GM19035 (cell line): ENCODE data around the gene LOXL3.

Experiments used
- ATAC-seq: cut with Tn5 transposase; IDR thresholded peaks from one replicate; pipeline ENCODE4 v1.9.1; 2021; ENCODE audit not compliant: unreplicated experiment

Gene LOXL3

DNA sequence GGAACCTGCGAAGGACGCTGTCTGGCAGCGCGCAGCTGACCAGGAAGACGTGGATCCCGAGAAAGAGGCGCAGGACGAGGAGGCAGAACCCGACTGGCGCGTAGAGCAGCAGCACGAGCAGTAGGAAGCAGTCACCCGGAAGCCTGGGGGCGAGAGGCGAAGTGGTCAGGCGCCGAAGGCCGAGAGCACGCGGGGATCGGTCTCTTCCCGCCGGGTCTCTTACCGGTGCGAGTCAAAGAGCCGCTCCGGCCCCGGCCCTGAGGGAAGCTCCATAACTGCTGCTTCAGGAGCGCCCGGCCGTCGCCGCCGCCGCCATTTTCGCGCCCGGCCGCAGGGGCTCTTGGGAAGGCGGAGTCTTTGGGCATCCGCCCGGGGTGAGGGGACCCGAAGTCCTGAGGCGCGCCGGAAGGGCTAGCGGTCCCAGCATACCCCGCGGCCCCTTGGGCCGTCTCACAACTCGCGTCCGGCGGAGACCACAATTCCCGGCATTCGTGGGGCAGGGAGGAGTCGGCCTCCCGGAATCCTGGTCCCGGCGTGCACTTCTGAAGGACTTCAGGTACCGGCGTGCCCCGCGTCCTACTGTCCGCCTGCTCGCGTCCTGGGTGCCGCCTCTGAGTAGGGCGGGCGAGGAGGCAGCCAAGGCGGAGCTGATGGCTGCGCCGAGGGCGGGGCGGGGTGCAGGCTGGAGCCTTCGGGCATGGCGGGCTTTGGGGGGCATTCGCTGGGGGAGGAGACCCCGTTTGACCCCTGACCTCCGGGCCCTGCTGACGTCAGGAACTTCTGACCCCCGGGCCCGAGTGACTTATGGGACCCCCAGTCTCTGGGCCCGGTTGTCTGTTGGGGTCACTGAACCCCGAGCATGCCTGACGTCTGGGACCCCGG, 24.1 kb downstream of the LOXL3 start, which contains the start of the genes AUP1 and HTRA2:
Gene AUP1, minus strand, starts transcription at position 350 of the 882 bp plus-strand sequence. Its CDS starts 77 bp downstream, at position 273.
Gene HTRA2, plus strand, starts transcription at position 577 of the 882 bp plus-strand sequence. Its CDS starts 74 bp downstream, at position 651.
- ATAC-seq, result peak; percentile 81

DNA sequence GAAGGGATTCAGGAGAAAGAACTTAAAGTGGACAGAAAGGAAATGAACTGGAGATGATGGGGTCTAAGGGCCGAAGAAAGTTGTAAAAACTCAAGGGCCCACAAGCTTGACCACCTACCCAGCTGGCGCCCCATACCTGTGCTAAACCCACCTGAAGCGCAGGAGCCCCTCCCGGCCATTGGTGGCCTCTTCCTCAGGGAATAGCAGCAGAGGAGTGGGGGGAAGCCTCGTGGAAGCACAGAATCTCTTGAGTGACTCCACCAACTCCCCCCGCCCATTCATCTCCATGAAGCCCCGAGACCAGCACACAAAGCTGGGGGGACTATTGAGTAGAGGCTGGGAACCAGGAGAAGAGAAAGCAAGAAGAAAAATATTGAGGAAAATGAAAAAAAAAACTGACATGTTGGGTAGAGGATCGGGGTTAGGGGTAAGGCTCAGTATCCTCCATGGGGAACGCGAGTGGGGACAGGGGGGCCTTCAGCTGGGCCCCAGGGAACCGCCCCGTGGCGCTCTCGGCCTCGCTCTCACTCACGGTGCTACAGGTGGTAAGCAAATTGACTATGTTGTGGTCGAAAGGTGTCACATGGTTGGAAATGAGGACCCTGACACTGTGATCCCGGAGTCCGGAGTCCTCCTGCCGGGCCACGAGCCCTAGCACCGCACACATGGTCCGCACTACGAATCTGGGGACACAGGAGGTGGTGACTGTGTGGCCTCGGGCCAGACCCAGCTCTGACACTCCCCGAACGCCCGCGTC, 25.0 kb downstream of the LOXL3 start:
- peak; percentile 4 for ATAC-seq

DNA sequence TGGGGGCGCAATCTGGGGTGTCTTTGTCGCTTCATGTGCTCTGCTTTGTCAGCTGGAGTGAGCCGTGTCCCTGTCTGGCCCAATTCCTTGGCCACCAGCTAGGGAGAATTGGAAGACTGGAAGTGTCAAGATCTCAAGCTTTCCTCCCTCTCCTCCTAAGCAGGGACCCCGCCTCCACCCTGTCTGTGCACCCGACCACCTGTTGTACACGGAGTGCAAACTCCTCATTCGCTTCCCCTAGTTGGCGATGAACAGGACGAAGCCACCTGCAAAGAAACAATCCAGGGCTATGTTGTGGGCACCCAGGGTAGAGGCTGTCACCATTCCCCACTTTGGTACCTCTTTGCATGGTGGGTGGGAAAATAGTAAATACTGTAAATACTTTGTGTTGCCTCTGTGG, 26.0 kb downstream of the LOXL3 start:
- no peak for ATAC-seq

DNA sequence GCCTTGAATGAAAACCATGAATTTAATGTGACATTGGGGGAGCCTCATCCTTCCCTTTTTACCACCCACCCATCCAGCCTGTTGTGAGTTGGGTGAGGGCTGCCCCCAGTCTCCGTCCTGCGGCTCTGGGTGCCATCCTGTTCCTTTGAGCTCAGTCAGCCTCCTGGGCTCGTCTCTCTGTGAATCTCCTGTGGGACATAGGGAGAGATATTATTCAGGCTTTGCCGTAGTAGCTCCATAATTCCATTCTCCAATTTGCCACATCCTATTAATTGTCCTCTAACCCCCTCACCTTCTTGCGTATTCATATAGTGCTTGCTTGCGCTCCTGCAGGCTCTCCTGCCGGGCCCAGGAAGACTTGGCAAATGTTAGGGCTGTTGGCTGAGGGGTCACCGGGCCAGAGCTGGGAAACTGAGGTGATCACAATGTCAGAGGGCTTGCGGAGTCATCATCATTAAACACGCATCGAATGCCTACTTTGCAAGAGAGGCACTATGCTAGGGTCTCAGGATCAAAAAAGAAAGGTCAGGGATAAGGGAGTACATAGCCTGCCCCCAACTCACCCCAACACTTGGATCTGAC, 27.0 kb downstream of the LOXL3 start:
- ATAC-seq, result no peak

DNA sequence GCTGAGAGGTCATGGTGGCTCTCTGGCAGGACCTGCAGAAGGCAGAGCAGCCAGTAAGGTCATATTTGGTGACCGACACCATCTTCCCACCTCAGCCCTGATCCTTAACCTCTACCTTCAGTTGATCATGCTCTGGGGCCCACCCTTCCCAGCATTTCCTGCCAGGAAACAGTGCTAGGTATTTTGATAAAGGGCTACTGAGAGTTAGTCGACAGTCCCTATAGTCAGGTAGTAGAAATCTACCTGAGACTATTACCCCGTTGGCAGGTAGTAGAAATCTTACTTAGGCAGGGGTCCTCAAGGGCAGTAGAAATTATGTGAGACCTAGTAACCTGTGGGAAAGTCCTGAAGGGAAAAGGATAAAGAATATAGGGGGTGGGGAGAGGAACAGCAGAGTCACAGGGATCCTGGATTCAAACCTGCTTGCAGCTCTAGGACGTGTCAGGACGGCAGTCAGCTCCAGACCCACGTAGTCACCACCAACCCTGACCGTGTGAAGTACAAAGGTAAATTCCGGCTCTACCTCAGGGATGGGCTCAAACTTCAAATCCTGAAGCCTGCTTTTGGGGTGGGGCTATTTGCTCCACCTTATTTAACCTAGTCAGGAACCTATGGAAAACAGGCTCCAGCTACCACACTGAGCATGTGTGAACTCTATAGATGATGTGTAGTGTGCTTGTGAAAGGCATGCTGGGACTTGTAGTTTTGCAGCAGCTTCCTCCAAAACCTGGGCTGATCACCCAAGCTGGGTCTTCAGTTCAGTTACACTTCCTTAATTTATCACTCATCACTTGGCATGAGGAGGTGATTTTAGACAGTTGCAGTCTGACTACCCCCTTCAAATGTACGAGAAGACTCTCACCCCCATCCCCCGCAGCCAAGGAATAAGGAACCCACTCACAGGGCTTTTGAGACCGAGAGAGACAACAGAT, 27.8 kb downstream of the LOXL3 start, which contains the start of gene DQX1:
Gene DQX1, minus strand, starts transcription at position 515 of the 932 bp plus-strand sequence. Its CDS starts 502 bp downstream, at position 13.
- no peak for ATAC-seq

DNA sequence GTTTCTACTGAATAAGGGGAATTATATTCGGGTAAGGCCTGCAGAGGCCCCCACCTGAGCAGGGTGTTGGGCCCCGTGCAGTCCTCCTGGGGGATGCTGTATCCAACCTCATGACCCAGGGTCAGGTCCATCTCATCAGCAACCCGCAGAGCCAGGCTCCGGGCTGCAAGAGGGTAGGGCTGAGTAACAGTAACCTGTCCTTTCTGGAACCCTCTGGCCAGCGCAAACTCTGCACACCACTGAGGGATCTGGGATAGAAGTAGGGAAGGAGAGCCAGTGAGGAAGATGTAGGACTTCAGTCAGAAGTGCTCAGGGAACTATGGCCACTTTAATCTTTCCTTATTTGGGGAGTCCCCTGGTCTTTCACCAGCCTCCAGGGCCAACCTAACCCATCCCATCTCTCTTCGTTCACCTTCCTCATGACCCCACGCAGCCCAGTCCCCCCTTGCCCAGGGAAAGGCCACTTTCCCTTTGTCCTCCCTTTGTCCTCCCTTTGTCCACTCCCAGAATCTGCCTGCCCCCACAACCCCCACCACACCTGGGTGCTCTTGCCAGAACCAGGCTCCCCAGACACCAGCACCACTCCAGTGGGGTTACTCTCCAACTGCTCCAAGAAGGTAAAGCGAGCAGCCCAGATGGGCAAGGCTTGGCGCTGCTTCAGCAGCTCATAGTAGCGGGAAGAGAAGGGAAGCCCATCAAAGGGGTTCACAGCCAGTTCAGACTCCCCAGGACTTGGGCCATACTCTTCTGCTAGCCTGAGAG, 28.6 kb downstream of the LOXL3 start:
- no peak for ATAC-seq

DNA sequence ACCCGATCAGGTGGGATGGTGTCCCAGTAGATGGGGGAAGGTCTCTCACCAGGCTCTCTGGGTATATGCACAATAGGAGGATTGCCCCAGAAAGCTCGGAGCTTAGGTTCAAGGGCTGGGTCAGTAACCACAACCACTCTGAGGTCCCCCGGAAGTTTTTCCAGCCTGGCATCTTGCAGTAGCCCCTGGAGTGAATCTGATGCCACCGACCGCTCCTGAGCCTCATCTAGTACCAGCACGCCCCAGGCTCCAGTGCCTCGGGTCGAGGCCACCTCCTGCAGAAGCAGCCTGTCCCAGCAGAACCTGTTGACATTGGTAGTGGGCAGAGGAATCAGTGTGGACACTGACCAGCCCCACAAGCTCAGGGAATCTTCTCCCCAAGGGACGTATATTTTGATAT, 29.7 kb downstream of the LOXL3 start:
- no peak for ATAC-seq

DNA sequence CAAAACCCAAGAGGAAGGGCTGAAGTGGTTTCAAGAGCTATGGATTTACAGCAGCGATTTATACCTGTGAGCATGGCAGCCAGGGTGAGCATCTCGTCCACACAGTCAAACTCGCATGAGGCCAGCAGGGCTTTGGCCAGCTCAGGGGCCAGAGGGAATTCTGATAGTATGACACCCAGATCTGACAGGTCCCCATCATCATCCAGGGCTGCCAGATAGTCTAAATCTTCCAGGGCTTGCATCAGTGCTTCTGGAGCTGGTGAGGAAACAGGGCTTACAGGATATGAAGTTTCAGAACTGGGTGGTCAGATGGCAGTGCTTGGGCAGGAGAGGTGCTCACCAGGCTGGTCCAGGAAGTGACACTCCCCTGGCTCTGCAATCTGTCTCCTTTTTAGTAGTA, 31.2 kb downstream of the LOXL3 start:
- no peak for ATAC-seq

DNA sequence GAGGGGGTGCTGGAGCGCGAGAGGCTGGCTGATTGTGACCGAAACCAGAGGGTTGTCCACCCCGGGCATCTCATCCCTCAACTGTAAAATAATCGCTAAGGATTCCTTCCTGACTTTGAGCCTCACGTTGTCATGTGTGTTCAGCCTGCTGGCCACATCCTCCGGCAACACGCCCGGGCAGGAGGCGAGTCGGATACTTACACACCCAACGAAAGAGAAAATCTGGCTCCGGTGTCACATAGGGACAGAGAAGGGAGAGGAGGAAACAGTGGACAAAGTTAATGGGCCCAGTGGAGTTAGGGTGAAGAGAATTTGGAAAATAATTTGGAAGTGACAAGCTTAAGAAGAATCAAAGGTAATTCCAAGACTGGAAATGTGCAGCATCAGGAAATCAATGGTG, 37.1 kb downstream of the LOXL3 start:
- no peak for ATAC-seq

DNA sequence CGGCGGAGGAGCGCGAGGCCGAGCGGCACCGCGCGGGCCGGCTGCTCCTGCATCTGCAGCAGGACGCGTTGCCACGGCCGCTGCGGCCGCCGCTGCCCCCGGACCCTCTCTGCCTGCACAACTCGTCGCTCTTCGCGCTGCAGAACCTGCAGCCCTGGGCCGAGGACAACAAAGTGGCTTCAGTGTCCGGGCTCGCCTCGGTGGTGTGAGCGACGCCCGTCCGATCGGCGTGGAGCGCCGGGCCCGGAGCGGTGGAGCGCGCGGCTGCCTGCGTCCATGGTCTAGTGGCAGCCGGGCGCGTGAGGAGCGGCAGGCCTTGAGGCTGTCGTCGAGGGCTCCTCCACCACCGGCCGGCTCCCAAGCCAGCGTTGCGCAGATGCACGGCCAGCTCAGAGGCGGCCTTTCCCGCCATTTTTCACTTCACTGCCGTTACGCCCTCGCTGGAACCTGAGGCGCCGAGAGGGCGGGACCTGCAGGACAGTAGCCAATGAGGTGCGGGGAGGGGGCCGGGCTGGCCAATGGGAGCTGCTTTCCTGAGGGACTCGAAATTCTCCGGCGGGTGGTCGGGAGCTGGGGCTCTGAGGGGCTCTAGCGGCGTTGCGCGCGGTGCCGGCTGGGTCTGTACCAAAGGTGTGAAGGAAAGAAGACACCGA, 37.6 kb downstream of the LOXL3 start:
- no peak for ATAC-seq

DNA sequence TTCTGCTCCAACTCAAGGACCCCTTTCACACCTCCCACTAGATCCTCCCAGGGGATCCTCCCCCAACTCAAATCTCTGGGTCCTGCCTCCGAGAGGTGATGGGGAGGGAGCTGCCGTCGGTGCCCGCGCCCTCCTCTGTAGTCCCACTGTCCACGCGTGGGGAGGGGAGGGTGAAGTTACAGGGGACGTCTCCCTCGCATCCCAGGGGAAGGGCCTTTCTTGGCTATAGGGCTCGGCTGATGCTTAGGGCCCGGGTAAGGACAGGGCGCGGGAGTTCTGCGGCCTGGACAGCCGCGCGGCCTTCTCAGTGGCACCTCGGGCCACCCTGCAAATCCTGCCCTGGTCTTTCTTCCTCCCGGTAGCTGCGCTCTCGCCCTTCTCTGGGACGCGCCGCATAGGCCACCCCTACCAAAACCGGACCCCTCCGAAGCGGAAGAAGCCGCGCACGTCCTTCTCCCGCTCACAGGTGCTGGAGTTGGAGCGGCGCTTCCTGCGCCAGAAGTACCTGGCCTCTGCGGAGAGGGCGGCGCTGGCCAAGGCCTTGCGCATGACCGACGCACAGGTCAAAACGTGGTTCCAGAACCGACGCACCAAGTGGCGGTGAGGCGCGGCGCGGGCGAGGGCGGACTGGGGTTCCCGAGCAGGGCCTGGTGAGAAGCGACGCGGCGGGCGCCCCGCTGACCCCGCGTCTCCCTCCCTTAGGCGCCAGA, 38.3 kb downstream of the LOXL3 start:
- ATAC-seq, result no peak

DNA sequence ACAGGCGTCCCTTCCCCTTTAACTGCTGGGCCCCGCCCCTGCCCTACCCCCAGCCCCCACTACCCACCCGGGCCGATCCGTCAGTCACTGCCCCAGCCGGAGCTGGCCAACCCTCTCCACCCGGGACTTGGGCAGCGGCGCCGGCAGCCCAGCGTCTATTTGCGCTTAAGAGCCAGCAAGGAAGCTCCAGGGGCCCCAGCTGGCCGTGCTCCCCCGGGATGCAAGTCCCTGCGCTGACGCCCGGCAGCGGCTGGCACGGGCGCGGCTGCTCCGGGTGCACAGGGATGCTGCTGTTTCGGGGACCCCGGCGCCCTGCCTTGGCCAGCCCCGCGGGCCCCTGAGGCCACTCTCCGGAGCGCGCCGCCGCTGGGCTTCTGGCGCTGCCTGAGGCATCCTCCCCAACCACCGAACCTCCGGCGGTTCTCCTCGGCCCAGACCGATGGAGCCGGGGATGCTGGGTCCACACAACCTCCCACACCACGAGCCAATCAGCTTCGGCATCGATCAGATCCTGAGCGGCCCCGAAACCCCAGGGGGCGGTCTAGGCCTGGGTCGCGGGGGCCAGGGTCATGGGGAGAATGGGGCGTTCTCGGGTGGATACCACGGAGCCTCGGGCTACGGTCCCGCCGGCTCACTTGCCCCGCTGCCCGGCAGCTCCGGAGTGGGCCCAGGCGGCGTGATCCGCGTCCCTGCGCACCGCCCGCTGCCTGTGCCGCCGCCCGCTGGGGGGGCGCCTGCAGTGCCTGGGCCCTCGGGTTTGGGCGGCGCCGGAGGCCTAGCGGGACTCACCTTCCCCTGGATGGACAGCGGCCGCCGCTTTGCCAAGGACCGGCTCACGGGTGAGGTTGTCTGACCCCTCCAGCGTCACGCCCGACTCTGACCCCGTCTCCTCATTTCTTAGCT, 39.1 kb downstream of the LOXL3 start, which contains the start of gene TLX2:
Gene TLX2, plus strand, starts transcription at position 83 of the 903 bp plus-strand sequence. Its CDS starts 357 bp downstream, at position 440.
- ATAC-seq, result no peak

DNA sequence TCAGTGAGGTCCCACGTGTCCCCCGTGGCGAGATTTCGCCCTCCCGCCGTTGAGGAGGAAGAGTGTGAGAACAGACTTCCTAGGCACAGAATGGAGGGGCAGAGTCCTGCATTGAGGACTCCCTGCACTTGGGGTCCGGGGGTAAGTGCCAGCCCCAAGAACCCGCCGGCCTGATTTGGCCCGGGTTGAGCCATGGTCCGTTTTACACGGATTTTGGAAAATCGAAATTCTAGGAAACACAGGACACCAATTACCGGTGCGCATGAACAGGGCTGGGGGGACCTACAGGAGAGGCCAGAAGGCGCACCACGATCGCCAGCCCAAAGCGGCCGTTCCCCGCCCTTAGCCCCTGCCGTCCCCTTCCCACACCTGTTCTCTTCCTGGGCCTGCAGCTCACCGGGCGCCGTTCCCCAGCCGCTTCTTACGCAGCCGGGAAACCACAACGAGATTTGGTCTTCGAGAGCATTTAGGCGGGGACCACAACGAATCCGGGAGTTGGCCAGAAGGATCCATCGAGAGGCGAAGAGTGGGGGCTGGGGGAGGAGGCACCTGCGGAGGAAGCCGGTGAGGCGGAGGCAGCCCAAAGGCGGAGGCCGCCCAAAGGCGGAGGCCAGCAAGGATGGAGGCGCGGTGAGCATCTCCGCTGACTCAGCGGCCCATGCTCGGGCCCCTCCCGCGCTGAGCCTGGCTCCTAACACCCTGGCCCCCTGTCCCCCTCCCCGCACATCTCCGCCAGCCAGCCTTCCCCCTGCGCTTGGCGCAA, 40.0 kb downstream of the LOXL3 start:
- ATAC-seq, result no peak

DNA sequence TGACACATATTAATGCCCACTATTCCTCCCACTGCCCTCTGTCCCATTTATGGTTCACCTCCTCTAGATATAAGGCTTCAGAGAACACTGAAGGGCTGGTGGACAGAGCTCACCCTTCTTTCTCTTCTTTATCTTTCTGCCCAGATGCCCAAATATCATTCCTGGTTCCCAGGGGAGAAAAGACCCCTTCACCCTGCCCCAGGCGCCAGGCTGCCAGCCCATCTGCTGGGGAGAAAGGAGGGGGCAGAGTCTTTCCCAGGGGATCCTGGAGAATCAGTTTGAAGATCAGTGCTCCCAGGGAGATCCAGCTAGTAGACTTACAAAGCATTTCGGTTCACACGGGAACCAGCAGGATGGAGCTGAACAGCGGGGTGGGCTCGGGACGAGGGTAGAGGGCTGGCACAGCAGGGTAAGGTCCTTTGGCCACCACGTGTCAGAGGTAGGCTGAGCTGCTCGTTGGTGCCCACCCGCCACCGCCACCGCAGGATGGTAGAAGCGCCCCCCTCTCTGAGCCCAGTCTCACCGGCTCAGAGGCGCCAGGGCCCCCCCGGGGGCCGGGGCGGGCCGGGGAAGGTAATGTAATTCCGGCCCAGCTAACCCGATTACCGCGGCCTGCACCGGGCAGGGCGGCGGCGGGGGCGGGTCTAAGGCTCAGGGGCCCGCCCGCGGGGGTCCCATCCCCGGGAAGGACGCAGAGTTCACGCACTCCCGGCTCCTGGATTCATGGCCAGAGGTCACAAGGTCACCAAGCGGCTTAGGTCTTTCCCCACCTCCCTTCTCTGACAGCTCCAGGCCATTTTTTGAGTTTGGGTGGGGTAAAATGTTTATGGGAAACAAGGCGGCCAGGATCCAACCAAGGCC, 40.8 kb downstream of the LOXL3 start:
- no peak for ATAC-seq

DNA sequence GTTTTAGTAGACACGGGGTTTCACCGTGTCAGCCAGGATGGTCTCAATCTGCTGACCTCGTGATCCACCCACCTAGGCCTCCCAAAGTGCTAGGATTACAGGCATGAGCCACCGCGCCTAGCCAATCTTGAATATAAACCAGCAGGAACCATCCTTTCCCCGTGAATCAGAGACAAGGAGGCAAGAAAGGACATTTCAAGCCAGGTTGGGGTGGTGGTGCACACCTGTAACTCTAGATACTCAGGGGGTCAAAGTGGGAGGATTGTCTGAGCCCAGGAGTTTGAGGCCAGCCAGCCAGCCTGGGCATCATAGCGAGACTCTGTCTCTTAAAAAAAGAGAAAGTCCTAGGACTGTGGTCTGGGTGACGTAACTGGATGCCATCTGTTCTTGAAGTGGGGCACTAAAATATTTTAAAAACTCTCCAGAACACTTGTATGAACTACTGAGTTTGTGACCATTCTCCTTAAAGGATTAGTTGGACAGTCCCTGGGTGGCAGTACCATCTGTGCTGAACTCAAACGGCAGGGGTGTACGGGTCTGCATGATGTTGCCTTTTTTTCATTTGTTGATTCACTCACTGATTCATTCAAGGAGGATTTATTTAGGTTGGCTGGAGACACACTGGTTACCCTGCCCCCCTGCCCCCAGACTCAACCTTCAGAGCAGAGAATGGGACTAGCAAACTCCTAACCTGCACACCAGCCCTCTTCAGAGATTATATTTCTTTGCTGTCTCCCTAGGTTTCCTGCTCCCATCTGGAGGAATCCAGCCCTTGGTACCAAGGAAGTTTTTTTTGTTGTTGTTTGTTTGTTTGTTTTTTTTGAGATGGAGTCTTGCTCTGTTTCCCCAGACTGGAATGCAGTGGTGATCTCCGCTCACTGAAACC, 42.4 kb downstream of the LOXL3 start:
- no peak for ATAC-seq
